Germinal center (tissue), 1 donor: ENCODE measurements around the gene NFYC.

Experiments used
- DNase-seq: peaks from one replicate; pipeline ENCODE4 v3.0.0; 2012; ENCODE audit warnings: mixed read lengths, low spot score

The NFYC gene

DNA sequence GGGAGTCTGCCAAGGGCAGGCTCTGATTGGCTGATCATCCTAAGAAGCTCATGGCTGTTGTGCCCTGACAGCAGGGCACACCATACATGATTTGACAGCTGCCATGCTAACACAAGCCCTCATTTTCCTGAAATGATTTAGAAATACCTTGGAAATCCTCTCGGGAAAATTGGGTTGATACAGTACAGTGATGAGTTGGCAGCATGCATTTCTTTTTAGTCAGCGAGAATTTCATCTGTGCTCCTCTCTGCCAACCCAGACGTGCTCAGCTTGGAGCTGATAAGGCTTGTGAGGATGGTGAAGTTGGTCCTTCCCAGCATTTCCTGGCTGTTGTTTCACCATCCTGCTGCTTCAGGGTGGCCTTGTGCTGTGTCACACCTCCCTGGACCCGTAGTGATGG lies 69.5 kb downstream of the NFYC start:
- DNase-seq: no peak

DNA sequence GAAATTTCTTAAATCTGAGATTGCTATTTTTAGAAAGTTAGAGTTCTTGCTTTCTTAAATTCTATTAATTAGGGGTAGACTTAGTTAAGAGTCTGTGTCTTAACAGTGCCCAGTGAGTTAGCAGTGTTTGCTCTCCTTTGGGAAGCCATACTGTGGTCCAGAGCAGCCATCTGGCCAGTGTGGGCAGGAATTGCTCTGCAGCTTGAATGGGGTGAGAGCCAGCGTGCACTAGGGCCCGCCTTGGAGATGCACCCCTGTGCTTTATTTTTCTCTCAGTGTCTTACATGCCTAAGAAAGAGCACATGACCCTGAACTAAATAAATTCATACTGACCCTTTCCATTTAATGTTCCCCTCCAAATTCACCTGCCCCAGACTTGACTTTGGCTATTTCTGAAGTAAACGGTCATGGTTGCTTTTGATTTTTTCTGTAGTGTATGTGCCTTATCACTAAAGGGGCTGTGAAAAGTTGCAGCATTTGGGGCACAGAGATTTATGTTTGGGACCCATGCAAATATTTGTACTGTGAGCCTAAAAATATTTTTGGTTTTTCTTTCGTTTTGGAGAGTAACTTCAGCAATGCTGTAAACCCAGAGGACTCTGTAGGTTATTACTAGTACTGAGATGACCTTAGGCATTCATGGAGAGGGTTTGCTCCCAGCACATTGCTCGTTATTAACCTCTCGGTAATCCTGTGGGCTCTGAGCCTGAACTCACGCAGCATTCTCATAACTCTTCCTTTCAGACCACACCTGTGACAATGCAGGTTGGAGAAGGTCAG lies 70.8 kb downstream of the NFYC start:
- DNase-seq: peak; percentile 48

DNA sequence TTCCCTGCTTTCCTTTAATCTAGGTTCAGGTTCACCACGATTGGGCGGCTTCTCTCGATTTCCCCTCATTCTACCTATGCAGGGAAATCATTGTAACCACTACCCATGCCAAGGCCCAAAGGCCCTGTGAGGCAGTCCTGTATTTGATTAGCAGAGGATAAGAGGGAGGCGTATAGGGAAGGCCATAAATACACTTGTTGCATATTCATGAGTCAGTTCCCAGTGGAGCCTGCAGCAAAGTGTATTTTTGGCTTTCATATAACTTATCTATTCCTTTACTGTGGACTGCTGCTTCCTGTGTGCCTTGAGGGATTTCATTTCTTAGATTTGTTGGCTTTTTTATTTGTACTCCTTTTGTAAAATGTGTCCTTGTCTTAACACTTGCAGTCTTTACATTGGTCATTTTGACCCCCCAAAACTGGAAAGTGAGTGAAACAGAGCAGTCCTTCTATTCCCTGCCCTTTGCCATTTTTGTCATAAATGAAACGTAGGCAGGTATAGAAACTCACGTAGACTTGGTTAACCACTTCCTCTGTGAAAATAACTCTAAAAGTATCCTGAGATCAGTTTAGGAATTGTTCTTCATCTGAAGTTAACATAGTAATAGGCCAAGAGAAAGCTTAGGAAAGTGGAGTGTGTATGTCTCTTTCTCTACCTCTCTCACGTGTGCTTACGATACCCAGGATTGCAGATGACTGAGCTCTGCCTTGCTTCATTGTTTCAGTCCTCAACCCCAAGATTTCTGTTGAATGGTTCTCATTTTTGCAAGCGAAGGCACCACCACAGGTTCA lies 72.4 kb downstream of the NFYC start:
- DNase-seq: no peak

DNA sequence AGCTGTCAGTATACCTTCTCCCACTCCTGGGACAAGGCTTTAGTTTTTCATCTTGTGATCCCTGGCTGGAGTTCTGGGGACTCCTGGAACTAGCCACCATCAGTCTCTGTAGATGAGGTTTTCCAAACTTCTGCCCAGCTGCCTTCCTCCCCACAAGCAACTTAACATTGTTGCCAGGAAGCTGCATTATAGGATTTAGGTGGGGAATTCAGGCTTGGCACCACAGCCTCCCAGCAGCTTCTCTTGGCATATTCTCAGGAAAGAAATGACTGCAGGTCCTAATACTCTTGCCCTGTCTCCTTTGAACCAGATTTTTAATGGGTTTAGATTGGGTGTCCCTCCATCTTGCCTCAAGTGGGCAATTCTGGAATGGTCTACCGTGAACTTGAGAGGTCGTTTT lies 73.5 kb downstream of the NFYC start:
- DNase-seq: no peak

DNA sequence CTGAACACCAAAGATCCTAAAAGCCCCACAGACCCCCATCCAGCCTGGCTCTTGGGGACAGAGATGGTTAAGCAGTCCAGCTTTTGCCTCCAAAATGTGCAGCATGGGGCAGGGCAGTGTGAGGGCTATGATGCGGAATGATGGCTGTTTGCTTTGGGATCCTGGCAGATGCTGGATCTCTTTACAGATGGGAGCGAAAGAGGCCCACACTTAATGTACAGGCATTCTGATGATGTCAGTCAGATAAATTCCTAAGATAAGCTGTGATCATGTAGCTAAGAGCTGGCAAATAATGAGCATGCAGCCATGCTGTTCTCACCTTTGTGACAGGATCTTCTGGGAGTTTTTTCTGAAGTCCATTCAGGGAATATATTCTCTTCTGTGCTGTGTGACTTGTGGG lies 74.5 kb downstream of the NFYC start:
- no peak for DNase-seq

DNA sequence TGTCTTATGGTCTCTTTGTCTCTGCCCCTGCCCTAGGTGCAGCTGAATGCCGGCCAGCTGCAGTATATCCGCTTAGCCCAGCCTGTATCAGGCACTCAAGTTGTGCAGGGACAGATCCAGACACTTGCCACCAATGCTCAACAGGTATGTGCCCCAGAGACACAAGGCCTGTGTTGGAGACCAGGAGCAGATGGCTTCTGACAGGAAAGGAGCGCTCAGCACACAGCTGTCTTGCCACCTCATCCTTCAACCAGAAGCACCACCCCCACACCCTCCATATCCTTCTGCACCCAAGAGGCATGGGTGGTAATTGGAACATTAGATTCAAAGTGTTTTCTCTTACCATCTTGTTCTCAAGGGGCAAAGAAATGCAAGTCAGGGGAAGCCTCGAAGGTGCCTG lies 75.1 kb downstream of the NFYC start:
- DNase-seq: no peak

DNA sequence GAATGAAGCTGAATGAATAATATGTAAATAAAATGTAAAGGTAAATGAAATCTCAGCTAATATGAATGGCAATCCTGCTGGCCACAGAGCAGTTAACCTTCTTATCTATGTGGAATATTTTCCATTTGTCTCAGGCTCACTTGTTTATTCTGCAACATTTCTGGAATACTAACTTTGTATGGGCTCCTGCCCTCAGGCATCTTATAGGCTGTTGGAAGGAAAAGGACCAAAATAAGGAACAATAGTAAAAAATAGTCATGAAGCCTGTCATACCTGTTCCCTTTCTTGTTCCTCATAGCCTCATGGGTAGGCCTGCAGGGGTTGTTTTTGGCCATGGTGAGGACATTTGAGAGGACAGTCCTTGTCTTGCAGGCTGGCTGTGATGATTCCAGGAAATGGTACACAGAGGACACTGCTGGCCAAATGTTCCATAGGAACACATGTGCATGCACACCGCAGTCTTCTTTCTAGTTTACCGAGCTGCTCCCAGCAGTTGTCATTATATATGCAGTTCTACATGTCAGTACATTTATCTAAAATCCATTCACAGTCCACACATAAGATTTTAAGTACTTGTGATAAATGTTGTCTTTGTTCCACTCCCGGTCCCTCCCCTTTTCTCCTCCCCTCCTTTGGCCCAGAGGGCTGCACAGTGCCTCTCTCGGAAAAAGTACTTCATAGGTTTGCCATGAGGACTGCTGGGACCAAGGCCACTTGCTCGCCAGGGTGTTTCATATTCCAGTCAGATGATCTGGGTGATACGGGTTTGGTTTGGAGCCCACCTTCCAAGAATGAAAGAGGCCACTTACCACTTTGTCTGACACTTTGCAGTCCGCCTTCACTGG lies 76.9 kb downstream of the NFYC start:
- no peak for DNase-seq

DNA sequence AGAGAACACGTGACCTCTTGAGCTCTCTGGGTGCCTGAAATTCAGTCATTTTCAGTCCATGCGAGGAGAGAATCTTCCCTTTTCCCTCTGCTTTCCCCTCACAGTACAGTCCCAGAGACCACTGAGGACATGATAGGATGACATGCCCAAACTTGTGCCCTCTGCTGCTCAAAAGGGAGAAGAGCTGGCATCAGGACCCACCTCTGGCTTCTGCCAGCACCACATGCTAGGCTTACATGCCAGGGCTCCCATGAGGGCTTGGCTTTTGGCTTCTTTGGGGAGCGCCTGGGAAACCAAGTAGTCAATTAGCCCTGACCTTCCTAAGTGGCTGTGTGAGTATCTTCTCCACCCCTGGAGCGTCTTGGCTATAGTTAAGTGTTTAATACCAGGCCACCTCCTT lies 78.3 kb downstream of the NFYC start:
- no peak for DNase-seq

DNA sequence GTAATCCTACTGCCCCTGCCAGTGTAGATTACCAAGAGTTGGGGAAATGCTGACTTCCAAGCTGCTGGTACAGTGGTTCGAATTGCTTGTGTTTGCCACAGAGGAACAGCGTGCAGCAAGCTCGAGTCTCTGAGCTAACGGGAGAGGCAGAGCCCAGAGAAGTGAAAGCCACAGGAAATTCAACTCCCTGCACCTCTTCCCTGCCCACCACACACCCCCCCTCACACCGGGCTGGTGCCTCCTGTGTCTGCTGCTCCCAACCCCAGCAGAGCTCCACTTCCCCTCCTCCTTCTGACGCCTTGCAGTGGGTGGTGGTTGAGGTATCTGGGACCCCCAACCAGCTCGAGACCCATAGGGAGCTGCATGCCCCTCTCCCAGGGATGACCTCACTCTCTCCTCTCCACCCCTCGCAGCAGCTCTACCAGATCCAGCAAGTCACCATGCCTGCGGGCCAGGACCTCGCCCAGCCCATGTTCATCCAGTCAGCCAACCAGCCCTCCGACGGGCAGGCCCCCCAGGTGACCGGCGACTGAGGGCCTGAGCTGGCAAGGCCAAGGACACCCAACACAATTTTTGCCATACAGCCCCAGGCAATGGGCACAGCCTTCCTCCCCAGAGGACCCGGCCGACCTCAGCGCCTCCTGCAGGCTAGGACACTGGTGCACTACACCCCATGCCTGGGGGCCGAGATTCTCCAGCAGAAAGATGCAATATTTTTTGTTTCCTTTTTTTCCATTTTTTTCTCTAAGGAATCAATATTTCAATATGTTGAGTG lies 79.0 kb downstream of the NFYC start:
- no peak for DNase-seq

DNA sequence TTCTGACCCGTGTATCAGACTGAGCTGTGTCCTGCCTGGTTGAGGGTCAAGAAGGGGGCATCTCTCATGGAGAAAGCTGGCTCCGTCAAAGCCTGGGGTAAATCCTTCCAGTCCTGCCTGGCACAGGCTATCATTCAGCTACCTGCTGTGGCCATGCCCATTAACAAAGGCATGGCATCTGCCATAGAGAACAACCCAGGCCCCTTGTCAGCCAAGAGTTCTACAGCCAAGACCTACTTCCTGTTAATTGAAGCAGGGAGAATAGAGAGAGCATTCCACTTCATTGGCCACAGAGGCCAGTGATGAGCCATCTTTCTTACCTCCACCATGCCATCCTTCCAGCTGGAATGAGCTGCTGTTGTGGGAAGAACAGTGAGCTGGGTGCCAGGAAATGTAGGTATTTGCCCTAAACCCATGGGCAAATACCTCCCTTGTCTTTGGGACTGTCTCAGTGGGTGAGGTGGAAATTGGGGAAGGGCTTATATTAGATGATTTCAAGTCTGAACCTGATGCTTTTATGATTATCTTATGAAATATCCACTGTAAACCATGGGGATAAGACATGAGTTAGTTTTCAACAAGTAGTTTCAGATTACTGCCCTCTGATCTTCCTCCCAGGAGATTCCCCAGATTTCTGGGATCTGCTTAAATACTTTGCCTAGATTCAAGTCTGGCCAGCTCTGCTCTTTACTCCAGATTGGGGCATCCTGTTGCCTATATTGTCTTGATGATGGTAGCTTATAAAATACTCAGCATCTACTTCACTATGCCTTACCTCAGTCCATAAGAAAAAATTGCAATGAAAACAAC lies 80.8 kb downstream of the NFYC start:
- no peak for DNase-seq

DNA sequence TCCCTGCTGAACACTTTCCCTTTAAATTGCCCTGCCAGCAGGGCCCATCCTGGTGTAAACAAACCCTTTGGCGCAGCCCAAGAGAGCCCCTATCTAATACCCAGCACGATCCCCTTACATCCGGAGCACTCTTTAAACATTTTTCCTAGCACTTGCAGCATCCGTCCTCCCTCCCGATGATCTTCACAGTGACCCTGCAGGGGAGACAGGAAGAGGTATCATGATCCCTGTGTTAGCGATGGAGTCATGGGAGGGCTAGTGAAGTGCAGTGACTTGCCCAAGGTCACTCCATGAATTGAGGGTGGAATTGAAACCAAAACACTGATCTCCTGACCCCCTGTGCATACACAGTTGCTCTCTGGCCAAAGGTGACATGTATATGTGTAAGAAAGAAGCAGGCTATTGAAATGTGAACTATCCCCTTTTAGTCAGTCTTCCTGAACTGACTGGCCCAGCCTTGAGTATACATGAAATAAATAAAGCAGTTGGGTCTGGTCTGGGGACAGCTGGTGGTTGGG lies 82.3 kb downstream of the NFYC start:
- no peak for DNase-seq

DNA sequence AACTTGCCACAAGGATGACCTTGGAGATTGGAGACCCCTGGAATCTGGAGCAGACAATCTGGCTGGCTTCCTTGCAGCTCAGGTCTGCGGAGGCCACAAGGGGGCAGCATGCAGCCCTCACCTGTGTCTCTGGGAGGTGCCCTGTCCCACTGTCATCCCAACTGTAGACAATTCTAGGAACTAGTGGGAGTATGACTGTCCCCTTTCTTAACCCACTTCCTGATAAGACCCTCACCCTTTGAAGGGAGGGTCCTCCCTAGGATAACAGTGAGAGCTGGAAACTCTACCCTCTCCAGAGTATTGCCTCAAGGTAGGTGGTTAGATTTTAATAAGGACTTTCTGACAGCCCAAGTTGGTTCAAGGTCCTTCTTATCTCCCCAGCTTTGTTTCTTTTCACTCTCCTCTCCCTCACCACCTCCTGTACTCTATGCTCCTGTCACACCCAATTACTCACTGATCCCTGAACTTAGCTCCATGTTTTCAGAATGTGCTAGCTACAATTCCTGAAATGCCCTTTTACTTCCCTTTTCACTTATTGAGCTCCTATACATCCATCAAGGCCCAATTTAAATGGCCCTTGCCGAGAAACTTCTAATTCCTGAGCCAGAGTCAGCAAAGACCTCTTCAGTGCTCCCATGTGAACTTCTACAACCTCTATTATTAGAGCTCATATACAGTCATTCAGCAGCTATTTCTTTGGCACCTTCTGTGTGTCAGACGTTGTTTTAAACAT lies 82.9 kb downstream of the NFYC start:
- DNase-seq: no peak

DNA sequence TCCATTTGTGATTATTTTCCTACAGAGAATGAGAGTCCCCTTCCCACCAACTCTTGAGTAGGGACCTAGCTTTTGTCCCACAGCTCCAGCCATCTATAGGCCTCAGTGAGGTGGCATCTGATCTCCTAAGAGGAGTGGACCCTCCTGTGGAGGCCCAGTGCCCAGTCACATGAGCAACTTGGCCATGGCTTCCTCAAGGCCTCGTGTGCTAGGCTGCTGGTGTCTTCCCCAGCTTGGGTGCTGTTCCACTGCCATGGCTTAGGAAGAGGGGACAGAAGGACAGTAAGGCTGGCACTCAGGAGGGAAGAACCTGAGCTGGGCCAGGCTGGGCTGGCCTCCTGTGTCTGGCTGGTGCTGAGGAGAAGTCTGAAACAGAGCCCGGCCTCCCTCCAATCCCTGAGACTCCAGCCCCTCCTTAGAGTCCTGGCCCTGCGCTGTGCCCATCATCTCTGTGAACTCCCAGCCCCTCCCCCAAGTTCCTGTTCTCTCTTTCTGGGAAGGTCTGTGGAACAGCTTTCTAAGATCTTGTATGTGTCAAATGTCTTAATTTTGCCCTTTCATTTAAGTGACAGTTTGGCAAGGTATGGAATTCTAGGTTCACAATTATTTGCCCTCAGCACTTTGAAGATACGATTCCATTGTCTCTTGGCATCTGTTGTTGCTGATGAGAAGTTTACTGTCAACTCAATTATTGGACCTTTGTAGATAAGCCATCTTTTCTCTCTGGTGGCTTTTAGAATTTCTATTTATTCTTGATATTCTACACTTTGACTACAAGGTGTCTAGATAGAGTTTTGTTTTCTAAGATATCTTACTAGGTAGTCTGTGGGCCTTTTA lies 85.0 kb downstream of the NFYC start:
- no peak for DNase-seq

DNA sequence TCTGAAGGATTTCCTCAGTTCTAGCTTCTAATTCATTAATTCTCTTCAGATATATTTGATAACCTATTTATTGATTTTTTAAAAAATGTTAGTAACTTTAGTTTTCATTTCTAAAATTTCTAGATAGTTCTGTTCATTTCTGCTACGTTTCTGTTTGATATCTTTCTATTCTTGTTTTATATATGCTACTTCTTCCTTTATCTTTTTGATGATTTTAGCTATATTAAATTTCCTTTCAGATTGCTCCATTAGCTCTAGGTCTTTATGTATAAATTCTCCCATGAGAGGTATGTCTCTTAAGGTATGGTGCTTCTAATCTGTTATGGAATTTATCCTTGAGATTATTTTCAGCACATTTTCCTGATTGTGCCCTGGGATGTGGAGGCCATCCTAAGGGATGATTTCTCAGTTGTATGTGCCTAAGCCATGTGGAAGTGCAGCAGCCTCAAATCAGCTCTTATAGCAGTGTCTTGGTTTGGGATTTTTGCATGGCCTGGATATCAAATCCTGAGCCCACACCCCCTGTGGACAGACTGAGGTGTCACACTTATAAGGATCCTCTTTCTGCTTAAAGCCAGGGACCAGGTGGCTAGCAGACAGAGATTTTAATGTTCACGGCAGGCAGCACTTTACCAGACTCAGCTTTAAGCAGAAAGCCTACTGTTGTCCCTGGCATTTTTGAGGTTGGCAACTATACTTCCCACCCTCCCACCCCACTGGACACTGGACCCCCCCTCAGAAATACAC lies 85.9 kb downstream of the NFYC start:
- no peak for DNase-seq

DNA sequence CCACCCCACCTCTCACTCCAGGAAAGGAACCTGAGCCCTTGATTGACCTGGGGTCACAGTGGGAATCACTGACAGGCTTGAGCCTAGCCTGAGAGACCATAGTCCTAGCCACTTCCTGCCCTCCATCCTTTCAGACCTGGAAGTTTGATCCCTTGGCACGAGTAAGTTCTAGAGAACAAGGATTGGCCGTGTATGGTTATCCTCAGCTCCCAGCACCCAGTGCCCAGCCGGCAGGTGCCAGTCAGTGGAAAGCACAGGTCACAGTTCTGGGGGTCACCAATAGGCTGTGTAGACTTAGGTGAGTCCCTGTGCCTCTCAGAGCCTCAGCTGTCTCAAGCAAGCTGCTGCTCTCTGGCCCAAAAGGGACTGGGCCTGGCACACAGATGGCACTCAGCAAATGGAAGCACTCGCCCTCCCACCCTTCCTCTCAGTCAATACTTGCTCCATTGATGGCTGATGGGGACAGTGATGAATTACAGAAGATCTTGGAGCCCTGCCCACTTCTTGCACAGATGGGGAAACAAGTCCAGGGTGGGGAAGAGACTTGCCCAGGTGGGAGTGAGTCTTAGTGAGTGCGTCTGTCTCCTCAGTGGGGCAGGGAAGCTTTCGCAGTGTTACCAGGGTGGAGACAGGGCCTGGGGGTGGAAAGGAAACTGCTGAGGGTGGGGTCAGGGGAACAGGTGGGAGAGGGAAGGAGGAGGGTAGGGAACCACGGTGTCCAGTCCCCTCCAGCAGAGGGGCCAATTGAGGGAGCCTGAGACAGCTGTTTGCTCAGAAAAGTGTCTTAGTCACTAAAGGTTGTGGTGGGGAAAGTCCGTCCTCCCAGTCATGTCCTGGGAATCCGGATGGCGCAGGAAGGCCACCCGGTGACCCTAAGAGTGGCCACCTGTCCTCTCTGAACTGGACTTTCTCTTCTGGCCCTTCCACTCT lies 89.4 kb downstream of the NFYC start:
- DNase-seq: no peak

DNA sequence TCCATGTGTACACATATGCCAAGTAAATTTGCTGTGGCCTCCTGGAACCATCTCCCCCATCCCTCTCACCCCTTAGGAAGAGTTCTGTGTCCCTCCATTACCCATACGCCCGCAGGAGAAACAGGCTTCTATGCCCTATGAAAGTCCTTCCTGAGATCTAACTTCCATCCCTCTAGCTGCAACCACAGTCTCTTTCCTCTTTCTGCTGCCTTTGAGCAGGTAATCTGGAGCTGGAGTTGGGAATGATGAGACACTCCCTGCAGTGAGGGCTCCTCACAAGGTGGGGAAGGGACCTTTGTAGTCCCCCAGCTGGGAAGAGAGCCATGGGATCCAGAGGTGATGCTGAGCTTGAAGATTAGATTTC lies 90.1 kb downstream of the NFYC start:
- no peak for DNase-seq

DNA sequence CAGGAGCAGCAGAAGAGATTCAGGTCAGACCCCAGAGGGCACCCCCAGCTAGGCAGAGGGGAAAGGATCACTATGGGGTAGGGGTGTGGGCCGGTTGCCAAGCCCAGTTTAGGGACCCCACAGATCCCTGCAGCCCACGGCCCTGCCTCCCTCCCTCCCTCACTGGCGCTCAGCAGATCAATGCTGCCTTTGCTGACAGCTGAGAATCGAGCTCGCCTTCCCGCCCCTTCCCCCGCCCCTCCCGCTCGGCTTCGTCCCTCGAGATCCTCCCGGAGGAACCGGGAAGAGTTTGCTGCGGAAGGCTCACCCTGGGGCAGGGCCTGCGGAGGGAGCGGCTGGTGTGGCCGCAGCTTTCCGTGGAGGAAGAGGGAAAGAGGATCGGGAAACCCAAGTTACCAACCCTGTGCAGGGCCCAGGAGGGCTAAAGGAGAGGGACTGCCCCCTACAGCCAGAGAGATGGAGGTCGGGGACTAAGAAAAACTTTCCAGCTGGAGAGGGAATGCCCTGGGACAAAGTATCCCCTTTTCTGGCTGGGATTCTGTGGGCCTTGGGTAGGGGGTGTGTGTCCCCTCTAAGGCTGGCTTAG lies 91.0 kb downstream of the NFYC start:
- DNase-seq: no peak
